ENCODE measurements around the gene ZC3H8. TPM values are rescaled to one million over a fixed set of nuclear protein-coding genes. Genes with fewer than 3 reads are reported as not detected.

The ZC3H8 gene
- total RNA-seq, 3 donors from 2014 or later (not counting 1 experiment from before 2014, with no cell fraction given), result 9.3 to 20.3 (median 16.0) TPM

DNA sequence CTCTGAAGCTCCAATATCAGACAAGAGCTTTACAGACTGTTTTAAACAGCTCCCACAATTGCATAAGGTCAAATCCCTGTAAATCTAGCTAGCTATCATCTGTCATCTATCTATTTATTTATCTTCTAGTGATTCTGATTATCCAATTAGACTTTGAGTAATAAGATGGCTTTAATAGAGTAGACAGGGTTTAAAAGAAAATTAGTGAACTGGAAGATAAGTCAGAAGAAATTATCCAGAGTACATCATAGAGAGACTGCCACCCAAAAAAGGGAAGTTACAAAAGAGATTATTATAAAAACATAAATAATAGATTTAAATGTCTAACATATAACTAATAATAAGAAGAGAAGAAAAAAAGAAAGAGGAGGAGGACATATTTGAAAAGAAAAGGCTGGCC lies 8.0 kb upstream of the ZC3H8 start:
- intact Hi-C loops (cut with micrococcal nuclease), result no loop called here
- no peak overlapping the region for H3K4me3 Mint-ChIP-seq
- Histone ChIP-seq H3K36me3 (ENCODE audit: control insufficient read depth, insufficient read depth, low read length) (no peaks in the 10 kb centered on the region), H3K4me1 (ENCODE audit: control insufficient read depth, insufficient read depth, low read length) (peaks cover 4% of the 10 kb centered on the region), H3K4me3 (ENCODE audit: low read length) (no peak overlapping the region), H3K27ac (ENCODE audit: low read length) (no peak overlapping the region), H3K9me3 (ENCODE audit: control insufficient read depth, insufficient read depth, low read length) (no peaks in the 10 kb centered on the region), H3K27me3 (ENCODE audit: control insufficient read depth, insufficient read depth, low read length) (no peaks in the 10 kb centered on the region)
- no peak for DNase-seq
- H3K27me3 Mint-ChIP-seq (ENCODE audit: low read depth in 2 of 2), result peaks cover 15 to 32% of the 10 kb centered on the region in 2 donors
- no peak overlapping the region for H3K27ac Mint-ChIP-seq
- TF ChIP-seq, protein P1, sequence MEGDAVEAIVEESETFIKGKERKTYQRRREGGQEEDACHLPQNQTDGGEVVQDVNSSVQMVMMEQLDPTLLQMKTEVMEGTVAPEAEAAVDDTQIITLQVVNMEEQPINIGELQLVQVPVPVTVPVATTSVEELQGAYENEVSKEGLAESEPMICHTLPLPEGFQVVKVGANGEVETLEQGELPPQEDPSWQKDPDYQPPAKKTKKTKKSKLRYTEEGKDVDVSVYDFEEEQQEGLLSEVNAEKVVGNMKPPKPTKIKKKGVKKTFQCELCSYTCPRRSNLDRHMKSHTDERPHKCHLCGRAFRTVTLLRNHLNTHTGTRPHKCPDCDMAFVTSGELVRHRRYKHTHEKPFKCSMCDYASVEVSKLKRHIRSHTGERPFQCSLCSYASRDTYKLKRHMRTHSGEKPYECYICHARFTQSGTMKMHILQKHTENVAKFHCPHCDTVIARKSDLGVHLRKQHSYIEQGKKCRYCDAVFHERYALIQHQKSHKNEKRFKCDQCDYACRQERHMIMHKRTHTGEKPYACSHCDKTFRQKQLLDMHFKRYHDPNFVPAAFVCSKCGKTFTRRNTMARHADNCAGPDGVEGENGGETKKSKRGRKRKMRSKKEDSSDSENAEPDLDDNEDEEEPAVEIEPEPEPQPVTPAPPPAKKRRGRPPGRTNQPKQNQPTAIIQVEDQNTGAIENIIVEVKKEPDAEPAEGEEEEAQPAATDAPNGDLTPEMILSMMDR (IDR thresholded peaks at IDR 0.05), result no peak
- H3K36me3 Mint-ChIP-seq, result no peaks in the 10 kb centered on the region
- H3K4me1 Mint-ChIP-seq, result peaks cover 5 to 7% of the 10 kb centered on the region in 2 donors
- ATAC-seq, result no peak
- peaks cover 2 to 3% of the 10 kb centered on the region in 2 donors for H3K9me3 Mint-ChIP-seq

- no peaks in the 10 kb centered on the region for H3K36me3 Mint-ChIP-seq
- DNase-seq (no peak), ATAC-seq (no peak)
- H3K4me1 Mint-ChIP-seq, result peaks cover 5 to 7% of the 10 kb centered on the region in 2 donors
- no peaks in the 10 kb centered on the region for H3K9me3 ChIP-seq (ENCODE audit: control insufficient read depth, insufficient read depth, low read length)
- intact Hi-C loops (cut with micrococcal nuclease), result no loop called here
- TF ChIP-seq, protein P1 (IDR thresholded peaks at IDR 0.05), result no peak
- peaks cover 10 to 18% of the 10 kb centered on the region in 2 donors for H3K27me3 Mint-ChIP-seq (ENCODE audit: low read depth in 2 of 2)
- H3K27ac Mint-ChIP-seq, result no peak overlapping the region
- H3K4me3 Mint-ChIP-seq, result no peak overlapping the region
- H3K27ac ChIP-seq (ENCODE audit: low read length), result no peak overlapping the region
- WGBS (ENCODE audit: insufficient coverage), result 100% methylated on average over 3 of the region's 3 CpGs
- no peaks in the 10 kb centered on the region for H3K36me3 ChIP-seq (ENCODE audit: control insufficient read depth, insufficient read depth, low read length)
- H3K9me3 Mint-ChIP-seq, result peaks cover 2 to 3% of the 10 kb centered on the region in 2 donors
- H3K4me1 ChIP-seq (ENCODE audit: control insufficient read depth, insufficient read depth, low read length), result peaks cover 6% of the 10 kb centered on the region
- H3K4me3 ChIP-seq (ENCODE audit: low read length), result no peak overlapping the region
- H3K27me3 ChIP-seq (ENCODE audit: control insufficient read depth, insufficient read depth, low read length), result no peaks in the 10 kb centered on the region
Observed at GRCh38 chr2:112260295-112260625, 5.4 kb upstream of the ZC3H8 start.

- no peaks in the 10 kb centered on the region for H3K27me3 ChIP-seq (ENCODE audit: control insufficient read depth, insufficient read depth, low read length)
- WGBS (ENCODE audit: insufficient coverage), result 24% methylated on average over 14 of the region's 15 CpGs
- ATAC-seq, result peak; percentile 46 to 67 (median 56)
- TF ChIP-seq, protein P1 (IDR thresholded peaks at IDR 0.05), result peak; percentile 89
- H3K4me3 ChIP-seq (ENCODE audit: low read length), result no peak overlapping the region
- no peak overlapping the region for H3K27ac ChIP-seq (ENCODE audit: low read length)
- DNase-seq, result peak; percentile 76 to 92
- H3K36me3 Mint-ChIP-seq, result no peaks in the 10 kb centered on the region
- H3K9me3 Mint-ChIP-seq, result peaks cover 2 to 3% of the 10 kb centered on the region in 2 donors
- intact Hi-C loops (cut with micrococcal nuclease), result loop anchor here (5.0 kb wide), 2 partner anchors 223 to 323 kb away; partner anchors contain the start of genes CHCHD5 and TTL
- no peaks in the 10 kb centered on the region for H3K9me3 ChIP-seq (ENCODE audit: control insufficient read depth, insufficient read depth, low read length)
- H3K27me3 Mint-ChIP-seq (ENCODE audit: low read depth in 2 of 2), result peaks cover 7 to 14% of the 10 kb centered on the region in 2 donors
- peak overlapping the region; percentile 76 for H3K4me3 Mint-ChIP-seq
- peaks cover 5 to 7% of the 10 kb centered on the region in 2 donors for H3K4me1 Mint-ChIP-seq
- peaks cover 8% of the 10 kb centered on the region for H3K4me1 ChIP-seq (ENCODE audit: control insufficient read depth, insufficient read depth, low read length)
- H3K36me3 ChIP-seq (ENCODE audit: control insufficient read depth, insufficient read depth, low read length), result no peaks in the 10 kb centered on the region
- H3K27ac Mint-ChIP-seq, result peak overlapping the region; percentile 37 to 90
Observed at GRCh38 chr2:112259509-112260294, 4.9 kb upstream of the ZC3H8 start.
